Spinal cord (tissue), 10 donors: ENCODE data around the gene TMEM41B. TPM values are rescaled to one million over a fixed set of nuclear protein-coding genes. Genes with fewer than 3 reads are reported as not detected.
A peak's percentile ranks its signal among the peaks of the same experiment; 100 is the strongest.
"Not testable (repeated sequence)": the region's sequence is repeated elsewhere in the genome, so short reads cannot be mapped to it uniquely, and the experiment has no call there.

Experiments used
- DNase-seq, 6 donors: peaks; one replicate each; pipeline versions ENCODE4 v3.0.0 to v3.0.0-alpha.2; 2013 to 2015; ENCODE audit warnings: low spot score in 6 of 6, low read depth in 4 of 6
- H3K27ac ChIP-seq: one replicate; pipeline ENCODE4 v1.5.1; 2013; ENCODE audit warnings: low read depth, low read length, control low read depth
- H3K27me3 ChIP-seq: one replicate; pipeline ENCODE4 v1.6.1; 2013; ENCODE audit warnings: low read length; ENCODE audit not compliant: control insufficient read depth, insufficient read depth
- H3K36me3 ChIP-seq: one replicate; pipeline ENCODE4 v1.6.1; 2013; ENCODE audit warnings: low read length; ENCODE audit not compliant: control insufficient read depth, insufficient read depth
- H3K4me1 ChIP-seq: one replicate; pipeline ENCODE4 v1.6.1; 2013; ENCODE audit warnings: low read length; ENCODE audit not compliant: control insufficient read depth, insufficient read depth
- H3K4me3 ChIP-seq: one replicate; pipeline ENCODE4 v1.5.1; 2013; ENCODE audit warnings: low read depth, low read length, control low read depth
- H3K9me3 ChIP-seq: one replicate; pipeline ENCODE4 v1.6.1; 2013; ENCODE audit warnings: low read length; ENCODE audit not compliant: control insufficient read depth, insufficient read depth
- WGBS: methylation state at CpG from one replicate; pipeline ENCODE4 v1.1.5; 2013; ENCODE audit warnings: missing lambda C conversion rate; ENCODE audit not compliant: insufficient coverage; 5-methylcytosine and 5-hydroxymethylcytosine counted together
- polyA plus RNA-seq, 2 donors: library from polyadenylated mRNA; unstranded; fragments of 120-200 nt; gene quantifications; one replicate each; pipeline ENCODE4 v1.2.1, GENCODE V29; 2013; ENCODE audit not compliant: insufficient read length in 2 of 2
- total RNA-seq, 2 donors: library from RNA; depleted of rRNA in 1 of 2; stranded (reverse); fragments of 120-200 nt in 1 of 2; fragments of >200 nt in 1 of 2; gene quantifications; one replicate each; pipeline versions ENCODE4 v1.2.3 to v1.2.4, GENCODE V29; 2013 to 2014
- donor health status: healthy.

The TMEM41B gene
- total and polyA plus RNA-seq, 4 donors, result 35.7 to 76.8 (median 37.4) TPM

GRCh38 chr11:9264316-9265210, 49.8 kb downstream of the TMEM41B start:
- peak overlapping the region; percentile 69 for H3K4me3 ChIP-seq
- no peaks in the 10 kb centered on the region for H3K9me3 ChIP-seq
- no peaks in the 10 kb centered on the region for H3K27me3 ChIP-seq
- DNase-seq, result peak in 3 of 6 donors; percentile 59 to 77 (median 65)
- H3K4me1 ChIP-seq, result peaks cover 28% of the 10 kb centered on the region
- H3K36me3 ChIP-seq, result no peaks in the 10 kb centered on the region
- peak overlapping the region; percentile 91 for H3K27ac ChIP-seq
- WGBS, result under 1% methylated on average over 73 of the region's 76 CpGs

- DNase-seq, result peak in 1 of 6 donors; percentile 28
- no peaks in the 10 kb centered on the region for H3K9me3 ChIP-seq
- peak overlapping the region; percentile 91 for H3K27ac ChIP-seq
- H3K4me1 ChIP-seq, result peaks cover 30% of the 10 kb centered on the region
- no peaks in the 10 kb centered on the region for H3K36me3 ChIP-seq
- peak overlapping the region; percentile 67 for H3K4me3 ChIP-seq
- WGBS, result 0% methylated on average over 5 of the region's 9 CpGs
- no peaks in the 10 kb centered on the region for H3K27me3 ChIP-seq
These were observed 50.5 kb downstream of the TMEM41B start for GRCh38 chr11:9263840-9264315.

GRCh38 chr11:9260838-9261146, 53.6 kb downstream of the TMEM41B start:
- WGBS, result no CpG with 5 or more reads among the region's 2 CpGs
- H3K27ac ChIP-seq, result not testable (repeated sequence)

GRCh38 chr11:9259981-9260837, 54.2 kb downstream of the TMEM41B start:
- Histone ChIP-seq H3K9me3 (no peaks in the 10 kb centered on the region), H3K4me1 (peaks cover 27% of the 10 kb centered on the region), H3K27me3 (no peaks in the 10 kb centered on the region), H3K36me3 (peaks cover 7% of the 10 kb centered on the region), H3K27ac (no peak overlapping the region), H3K4me3 (no peak overlapping the region)
- no peak for DNase-seq
- WGBS, result 57% methylated on average over 3 of the region's 4 CpGs

More at GRCh38 chr11:9260838-9261146, 53.6 kb downstream of the TMEM41B start:
- peaks cover 32% of the 10 kb centered on the region for H3K4me1 ChIP-seq
- not testable (repeated sequence) for H3K9me3 ChIP-seq, H3K4me3 ChIP-seq, H3K27me3 ChIP-seq, DNase-seq, H3K36me3 ChIP-seq

- Histone ChIP-seq H3K36me3 (peaks cover 13% of the 10 kb centered on the region), H3K4me1 (peaks cover 20% of the 10 kb centered on the region)
- H3K9me3 ChIP-seq, H3K27ac ChIP-seq, DNase-seq, H3K4me3 ChIP-seq, H3K27me3 ChIP-seq: not testable (repeated sequence)
- no CpG with 5 or more reads among the region's 4 CpGs for WGBS
These were observed 56.1 kb downstream of the TMEM41B start for GRCh38 chr11:9258279-9258678.

GRCh38 chr11:9254416-9254815, 60.0 kb downstream of the TMEM41B start:
- no CpG with 5 or more reads among the region's 3 CpGs for WGBS
- Histone ChIP-seq H3K27me3 (no peaks in the 10 kb centered on the region), H3K9me3 (no peaks in the 10 kb centered on the region), H3K4me1 (peaks cover 4% of the 10 kb centered on the region), H3K4me3 (no peak overlapping the region), H3K27ac (no peak overlapping the region), H3K36me3 (peaks cover 16% of the 10 kb centered on the region)
- no peak for DNase-seq

GRCh38 chr11:9253086-9253485, 61.3 kb downstream of the TMEM41B start:
- WGBS, result no CpG with 5 or more reads among the region's 3 CpGs

GRCh38 chr11:9251311-9251710, 63.1 kb downstream of the TMEM41B start:
- Histone ChIP-seq H3K27me3 (no peaks in the 10 kb centered on the region), H3K9me3 (no peaks in the 10 kb centered on the region), H3K4me3 (no peak overlapping the region), H3K27ac (no peak overlapping the region), H3K4me1 (no peaks in the 10 kb centered on the region), H3K36me3 (peaks cover 16% of the 10 kb centered on the region)
- DNase-seq, result no peak
- WGBS, result 86% methylated on average over 3 of the region's 3 CpGs

More at GRCh38 chr11:9253086-9253485, 61.3 kb downstream of the TMEM41B start:
- no peak for DNase-seq
- Histone ChIP-seq H3K27ac (no peak overlapping the region), H3K4me3 (no peak overlapping the region), H3K9me3 (no peaks in the 10 kb centered on the region), H3K27me3 (no peaks in the 10 kb centered on the region), H3K4me1 (peaks cover 3% of the 10 kb centered on the region), H3K36me3 (peaks cover 16% of the 10 kb centered on the region)

- no peaks in the 10 kb centered on the region for H3K9me3 ChIP-seq
- H3K4me3 ChIP-seq, result no peak overlapping the region
- WGBS, result 14% methylated on average over 2 of the region's 2 CpGs
- H3K27me3 ChIP-seq, result no peaks in the 10 kb centered on the region
- H3K4me1 ChIP-seq, result no peaks in the 10 kb centered on the region
- no peak overlapping the region for H3K27ac ChIP-seq
- no peak for DNase-seq
- peaks cover 9% of the 10 kb centered on the region for H3K36me3 ChIP-seq
These were observed 64.2 kb downstream of the TMEM41B start for GRCh38 chr11:9250139-9250582.
